GM19372 (cell line): ENCODE data around the gene BLTP1.
"Not testable (repeated sequence)": the region's sequence is repeated elsewhere in the genome, so short reads cannot be mapped to it uniquely, and the experiment has no call there.

Source experiments
- ATAC-seq: cut with Tn5 transposase; IDR thresholded peaks from one replicate; pipeline ENCODE4 v1.9.1; 2021; ENCODE audit warnings: mild to moderate bottlenecking, low read depth, moderate library complexity; ENCODE audit not compliant: unreplicated experiment

BLTP1 gene, protein sequence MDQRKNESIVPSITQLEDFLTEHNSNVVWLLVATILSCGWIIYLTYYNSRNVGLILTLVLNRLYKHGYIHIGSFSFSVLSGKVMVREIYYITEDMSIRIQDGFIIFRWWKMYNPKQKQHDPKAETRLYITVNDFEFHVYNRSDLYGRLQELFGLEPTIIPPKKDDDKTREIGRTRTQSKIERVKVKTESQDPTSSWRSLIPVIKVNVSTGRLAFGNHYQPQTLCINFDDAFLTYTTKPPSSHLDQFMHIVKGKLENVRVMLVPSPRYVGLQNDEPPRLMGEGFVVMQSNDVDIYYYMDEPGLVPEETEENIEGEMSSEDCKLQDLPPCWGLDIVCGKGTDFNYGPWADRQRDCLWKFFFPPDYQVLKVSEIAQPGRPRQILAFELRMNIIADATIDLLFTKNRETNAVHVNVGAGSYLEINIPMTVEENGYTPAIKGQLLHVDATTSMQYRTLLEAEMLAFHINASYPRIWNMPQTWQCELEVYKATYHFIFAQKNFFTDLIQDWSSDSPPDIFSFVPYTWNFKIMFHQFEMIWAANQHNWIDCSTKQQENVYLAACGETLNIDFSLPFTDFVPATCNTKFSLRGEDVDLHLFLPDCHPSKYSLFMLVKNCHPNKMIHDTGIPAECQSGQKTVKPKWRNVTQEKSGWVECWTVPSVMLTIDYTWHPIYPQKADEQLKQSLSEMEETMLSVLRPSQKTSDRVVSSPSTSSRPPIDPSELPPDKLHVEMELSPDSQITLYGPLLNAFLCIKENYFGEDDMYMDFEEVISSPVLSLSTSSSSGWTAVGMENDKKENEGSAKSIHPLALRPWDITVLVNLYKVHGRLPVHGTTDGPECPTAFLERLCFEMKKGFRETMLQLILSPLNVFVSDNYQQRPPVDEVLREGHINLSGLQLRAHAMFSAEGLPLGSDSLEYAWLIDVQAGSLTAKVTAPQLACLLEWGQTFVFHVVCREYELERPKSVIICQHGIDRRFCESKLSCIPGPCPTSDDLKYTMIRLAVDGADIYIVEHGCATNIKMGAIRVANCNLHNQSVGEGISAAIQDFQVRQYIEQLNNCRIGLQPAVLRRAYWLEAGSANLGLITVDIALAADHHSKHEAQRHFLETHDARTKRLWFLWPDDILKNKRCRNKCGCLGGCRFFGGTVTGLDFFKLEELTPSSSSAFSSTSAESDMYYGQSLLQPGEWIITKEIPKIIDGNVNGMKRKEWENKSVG (N-terminal part only)

DNA sequence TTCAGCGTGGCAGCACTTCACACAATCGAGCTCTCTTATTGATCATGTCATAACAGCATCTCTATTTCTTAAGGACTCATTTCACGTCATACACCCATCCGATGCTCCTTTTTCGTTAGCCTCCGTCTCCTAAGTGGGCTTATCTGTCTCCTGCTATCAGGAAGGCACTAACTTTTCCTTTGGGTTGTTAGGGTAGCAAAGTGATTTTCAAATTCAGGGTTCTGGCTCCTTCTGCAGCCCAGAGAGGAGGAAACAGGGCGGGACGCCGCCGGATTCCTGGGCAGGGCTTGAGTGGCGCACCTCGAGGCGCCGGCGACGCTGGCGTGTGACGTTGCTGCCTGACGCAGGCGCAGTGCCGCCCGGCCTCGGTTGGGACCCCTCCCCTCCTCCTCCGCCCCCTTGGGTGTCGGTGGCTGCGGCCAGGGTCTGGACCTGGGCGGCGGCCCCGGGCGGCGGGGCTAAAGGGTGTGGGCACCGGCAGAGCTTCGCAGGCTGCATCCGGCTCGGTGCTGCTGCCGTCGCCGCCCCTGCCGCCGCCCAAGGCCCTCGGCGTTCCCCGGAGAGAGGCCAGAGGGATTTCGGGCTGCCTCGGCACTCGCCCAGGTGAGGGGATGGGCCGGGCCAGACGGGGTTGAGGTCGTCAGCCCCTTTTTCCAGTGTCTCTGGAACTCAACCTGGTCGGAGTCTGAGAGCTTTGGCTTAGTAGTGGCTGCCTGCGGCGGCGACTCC lies at the start of gene BLTP1:
Gene BLTP1 (plus strand): TSS at position 350 of the 729 bp plus-strand sequence. CDS start 18,317 bp downstream, outside the sequence.
- peak; percentile 95 for ATAC-seq

DNA sequence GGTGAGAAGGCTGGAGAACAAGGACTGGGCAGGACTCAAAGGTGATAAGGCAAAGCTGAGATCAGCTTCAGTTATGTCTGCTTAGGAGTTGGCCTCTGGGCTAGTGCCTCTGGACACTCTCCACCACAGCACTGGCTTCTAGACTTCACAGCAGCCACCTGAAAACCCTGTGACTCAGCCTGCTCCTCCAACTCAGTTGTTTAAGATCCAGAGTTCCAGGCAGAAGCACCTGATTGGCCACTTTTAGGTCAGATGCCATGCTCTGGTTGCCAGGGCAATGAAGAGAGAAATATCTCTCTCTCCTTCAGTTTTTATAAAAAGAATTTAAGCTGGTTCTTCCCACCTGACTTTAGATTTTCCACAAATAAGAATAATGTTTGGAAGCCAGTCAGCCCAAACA lies 47.9 kb upstream of the BLTP1 start:
- no peak for ATAC-seq

- ATAC-seq = no peak
Observed at GRCh38 chr4:122107680-122108079, 44.5 kb upstream of the BLTP1 start.

GRCh38 chr4:122110304-122110703 lies 41.8 kb upstream of the BLTP1 start:
- ATAC-seq = not testable (repeated sequence)

GRCh38 chr4:122117743-122118142 lies 34.4 kb upstream of the BLTP1 start:
- no peak for ATAC-seq

DNA sequence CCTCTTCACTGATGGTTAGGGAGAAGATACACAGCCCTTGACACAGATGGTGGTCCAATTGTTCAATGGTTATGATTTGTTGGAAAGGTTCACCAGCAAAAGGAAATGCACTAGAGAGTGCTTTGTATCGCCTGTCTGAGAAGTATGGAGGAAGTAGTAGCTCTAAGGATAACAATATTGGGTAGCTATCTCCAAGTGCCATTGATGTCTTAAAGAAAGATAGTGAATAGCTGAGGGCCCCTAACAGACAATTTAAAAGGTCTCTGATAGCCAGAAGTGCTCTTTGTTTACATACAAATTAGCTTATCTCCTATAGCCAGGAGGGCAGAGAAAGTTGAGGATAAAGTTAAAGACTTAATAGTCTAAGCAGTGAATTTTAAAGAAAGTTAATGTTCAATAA lies 33.9 kb upstream of the BLTP1 start:
- no peak for ATAC-seq

DNA sequence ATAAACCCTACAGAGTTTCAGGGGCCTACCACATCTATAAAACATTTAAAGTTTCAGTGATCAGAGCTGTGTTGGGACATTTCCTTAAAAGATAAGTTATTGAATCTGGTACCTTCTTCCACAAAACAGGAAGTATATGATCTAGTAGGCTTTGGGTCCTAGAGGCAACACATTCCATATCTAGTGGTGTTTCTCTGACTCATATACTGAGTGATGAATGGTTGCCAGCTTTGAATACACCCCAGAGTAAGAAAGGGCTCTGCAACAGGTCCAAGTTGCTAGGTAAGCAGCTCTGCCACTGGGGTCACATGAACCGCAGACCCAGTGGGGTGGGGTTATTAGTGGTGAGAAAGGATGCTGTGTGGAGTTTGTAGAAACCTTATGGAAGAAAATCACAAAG lies 32.4 kb upstream of the BLTP1 start:
- no peak for ATAC-seq

GRCh38 chr4:122121593-122121992 lies 30.5 kb upstream of the BLTP1 start:
- no peak for ATAC-seq

DNA sequence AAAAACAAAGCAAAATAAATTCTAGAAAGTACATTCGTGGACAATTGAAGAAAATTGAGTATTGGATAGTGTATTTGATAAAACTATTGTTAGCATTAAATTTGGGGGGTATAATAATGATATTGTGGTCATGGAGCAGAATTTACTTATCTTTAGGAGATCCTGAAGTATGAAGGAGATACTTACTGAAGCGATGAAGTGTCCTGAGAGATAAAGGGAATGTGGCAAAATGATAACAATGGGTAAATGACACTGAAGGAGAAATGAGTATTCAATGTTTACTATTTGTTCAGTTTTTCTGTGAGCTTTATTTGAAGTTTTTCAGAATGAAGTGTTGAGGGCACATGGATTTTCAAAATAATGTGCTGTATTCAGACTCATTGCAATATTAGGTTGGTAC lies 30.0 kb upstream of the BLTP1 start:
- no peak for ATAC-seq

- no peak for ATAC-seq
Observed at GRCh38 chr4:122129061-122129460, 23.1 kb upstream of the BLTP1 start.

DNA sequence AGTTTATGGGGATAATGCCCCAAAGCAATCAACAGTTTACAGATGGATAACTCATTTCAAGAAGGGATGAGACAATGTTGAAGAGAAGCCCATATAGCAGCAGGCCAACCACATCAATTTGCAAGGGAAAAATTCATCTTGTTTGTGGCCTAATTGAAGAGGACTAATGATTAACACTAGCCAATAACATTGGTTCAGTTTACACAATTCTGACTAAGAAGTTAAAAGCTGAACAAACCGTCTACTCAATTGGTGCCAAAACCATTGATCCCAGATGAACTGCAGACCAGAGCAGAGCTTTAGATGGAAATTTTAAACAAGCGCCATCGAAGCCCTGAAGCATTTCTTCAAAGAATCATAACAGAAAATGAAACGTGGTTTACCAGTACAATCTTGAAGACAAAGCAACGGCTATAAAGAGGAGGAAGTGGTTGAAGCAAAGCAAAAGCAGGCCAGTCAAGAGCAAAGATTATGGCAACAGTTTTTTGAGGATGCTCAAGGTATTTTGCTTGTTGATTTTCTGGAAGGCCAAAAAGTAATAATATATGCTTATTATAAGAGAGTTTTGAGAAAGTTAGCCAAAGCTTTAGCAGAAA lies 20.5 kb upstream of the BLTP1 start:
- ATAC-seq = no peak

DNA sequence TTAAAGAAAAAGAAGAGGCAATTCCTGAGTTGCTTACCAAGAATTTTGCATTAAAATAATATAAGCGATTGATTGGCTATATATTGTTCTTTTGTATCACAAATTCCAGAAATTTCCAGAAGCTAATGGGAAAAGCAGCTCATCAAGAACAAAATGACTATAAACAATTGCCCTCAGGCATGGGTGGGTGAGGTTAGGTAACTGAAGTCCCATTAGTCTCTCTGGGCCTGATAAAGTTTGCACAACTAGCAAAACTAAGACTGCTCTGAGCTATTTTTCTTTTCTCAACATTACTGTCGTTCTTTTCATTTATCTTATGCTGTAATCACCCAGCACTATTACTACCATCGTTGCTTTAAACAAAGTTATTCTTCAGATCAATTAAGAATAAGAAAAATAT lies 19.2 kb upstream of the BLTP1 start:
- no peak for ATAC-seq

DNA sequence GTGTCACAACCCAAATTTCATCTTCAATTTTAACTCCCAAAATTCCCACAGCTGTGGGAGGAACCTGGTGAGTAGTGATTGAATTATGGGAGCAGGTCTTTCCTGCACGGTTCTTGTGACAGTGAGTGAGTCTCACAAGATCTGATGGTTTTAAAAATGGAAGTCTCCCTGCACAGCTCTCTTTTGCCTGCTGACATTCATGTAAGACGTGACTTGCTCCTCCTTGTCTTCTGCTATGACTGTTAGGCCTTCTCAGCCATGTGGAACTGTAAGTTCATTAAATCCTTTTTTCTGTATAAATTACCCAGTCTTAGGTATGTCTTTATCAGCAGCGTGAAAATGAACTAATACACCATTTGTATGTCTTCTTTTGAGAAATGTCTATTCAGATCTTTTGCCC lies 13.0 kb upstream of the BLTP1 start:
- no peak for ATAC-seq

DNA sequence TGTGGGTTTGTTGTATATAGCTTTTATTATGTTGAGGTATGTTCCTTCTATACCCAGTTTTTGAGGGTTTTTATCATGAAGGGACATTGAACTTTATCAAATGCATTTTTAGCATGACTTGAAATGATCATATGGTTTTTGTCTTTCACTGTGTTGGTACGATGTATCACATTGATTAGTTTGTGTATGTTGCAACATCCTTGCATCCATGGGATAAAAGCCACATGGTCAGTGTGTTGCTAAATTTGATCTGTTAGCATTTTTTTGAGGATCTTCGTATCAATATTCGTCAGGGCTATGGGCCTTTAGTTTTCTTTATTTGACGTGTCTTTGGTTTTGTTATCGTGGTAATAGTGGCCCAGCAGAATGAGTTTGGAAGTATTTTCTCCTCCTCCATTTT lies 11.3 kb upstream of the BLTP1 start:
- no peak for ATAC-seq

GRCh38 chr4:122142687-122143086 lies 9.4 kb upstream of the BLTP1 start:
- ATAC-seq = no peak

DNA sequence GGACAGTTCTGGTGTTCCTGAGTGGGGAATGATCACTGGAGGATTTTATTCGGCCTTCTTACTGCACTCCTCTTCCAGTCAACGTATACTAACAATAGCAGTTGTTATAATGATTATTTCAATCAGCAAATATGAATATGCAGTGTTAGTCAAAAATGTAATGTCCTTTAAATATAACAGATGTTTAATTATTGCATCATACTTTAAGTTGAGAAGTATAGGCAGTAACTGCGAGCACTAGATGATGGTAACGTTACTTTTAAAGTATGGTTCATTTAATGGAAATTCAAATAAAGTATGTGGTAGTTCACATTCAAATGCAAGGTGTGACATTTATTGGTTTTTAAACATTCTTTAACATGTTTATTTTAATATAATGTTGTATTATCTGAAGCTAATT lies 5.5 kb upstream of the BLTP1 start:
- no peak for ATAC-seq

GRCh38 chr4:122150931-122151330 lies 1.2 kb upstream of the BLTP1 start:
- no peak for ATAC-seq

GRCh38 chr4:122152711-122153226 lies 638 bp downstream of the BLTP1 start:
- peak; percentile 32 for ATAC-seq

DNA sequence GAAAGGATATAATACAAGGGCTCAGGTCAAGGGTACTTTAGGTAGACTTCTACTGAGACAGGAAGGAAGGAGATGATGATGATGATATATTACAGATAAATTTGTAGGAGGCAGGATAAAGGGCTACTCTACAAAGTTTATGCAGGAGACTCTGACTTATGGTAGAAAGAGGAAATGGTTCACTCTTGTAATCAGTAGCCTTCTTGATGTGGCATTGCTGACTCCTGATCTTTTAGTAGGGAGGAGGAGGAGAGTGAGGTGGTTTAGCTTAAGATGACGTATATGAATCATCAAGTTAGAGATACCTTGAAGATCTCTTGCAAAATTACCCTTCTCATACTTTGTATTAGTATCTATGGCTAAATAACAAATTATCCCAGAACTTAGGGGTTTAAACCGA lies 4.7 kb downstream of the BLTP1 start:
- no peak for ATAC-seq

DNA sequence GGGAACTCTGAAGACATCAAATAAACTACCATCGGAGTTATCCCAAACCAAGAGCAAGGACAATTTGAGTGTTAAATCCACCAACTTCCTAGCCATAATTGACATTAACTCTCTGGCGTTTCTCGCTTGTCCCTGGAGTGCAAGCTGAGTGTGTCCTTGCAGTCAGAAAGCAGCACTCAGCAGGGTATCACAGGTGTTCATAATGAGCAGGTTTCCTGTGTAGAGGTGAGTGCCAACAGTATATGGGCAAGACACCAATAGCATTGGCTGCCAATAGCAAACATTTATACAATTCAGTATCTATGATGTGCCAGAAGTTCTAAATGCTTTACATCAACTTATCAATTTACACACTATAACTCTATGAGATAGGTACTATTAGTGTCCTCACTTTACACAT lies 11.2 kb downstream of the BLTP1 start:
- no peak for ATAC-seq
